Measurements from ENCODE around the gene DNAJC5G.

GRCh38 chr2:27233341-27233740, 41.9 kb upstream of the DNAJC5G start:
- TF ChIP-seq POLR2A (IDR thresholded peaks at IDR 0.05) = no peak
- TF ChIP-seq CTCF (IDR thresholded peaks at IDR 0.05) = no peak

All from vagina (tissue), 2 donors.